ENCODE results near the gene CALHM2. TPM values are rescaled to one million over a fixed set of nuclear protein-coding genes. Genes with fewer than 3 reads are reported as not detected.
"Not testable (repeated sequence)": the region's sequence is repeated elsewhere in the genome, so short reads cannot be mapped to it uniquely, and the experiment has no call there.

The CALHM2 gene
- total and polyA plus RNA-seq, 12 donors = 3.8 to 56.8 (median 34.9) TPM

- Histone ChIP-seq H3K4me1 (replicated peaks in 1 of 2) (peaks cover 13 to 23% of the 10 kb centered on the region in 2 donors), H3K4me3 (no peak overlapping the region), H3K27ac (no peak overlapping the region), H3K9me3 (replicated peaks in 1 of 3) (no peaks in the 10 kb centered on the region), H3K36me3 (replicated peaks in 1 of 2) (no peaks in the 10 kb centered on the region), H3K27me3 (peaks cover 9% of the 10 kb centered on the region)
- no peak for TF ChIP-seq POLR2A (IDR thresholded peaks at IDR 0.05)
- TF ChIP-seq, protein P1, sequence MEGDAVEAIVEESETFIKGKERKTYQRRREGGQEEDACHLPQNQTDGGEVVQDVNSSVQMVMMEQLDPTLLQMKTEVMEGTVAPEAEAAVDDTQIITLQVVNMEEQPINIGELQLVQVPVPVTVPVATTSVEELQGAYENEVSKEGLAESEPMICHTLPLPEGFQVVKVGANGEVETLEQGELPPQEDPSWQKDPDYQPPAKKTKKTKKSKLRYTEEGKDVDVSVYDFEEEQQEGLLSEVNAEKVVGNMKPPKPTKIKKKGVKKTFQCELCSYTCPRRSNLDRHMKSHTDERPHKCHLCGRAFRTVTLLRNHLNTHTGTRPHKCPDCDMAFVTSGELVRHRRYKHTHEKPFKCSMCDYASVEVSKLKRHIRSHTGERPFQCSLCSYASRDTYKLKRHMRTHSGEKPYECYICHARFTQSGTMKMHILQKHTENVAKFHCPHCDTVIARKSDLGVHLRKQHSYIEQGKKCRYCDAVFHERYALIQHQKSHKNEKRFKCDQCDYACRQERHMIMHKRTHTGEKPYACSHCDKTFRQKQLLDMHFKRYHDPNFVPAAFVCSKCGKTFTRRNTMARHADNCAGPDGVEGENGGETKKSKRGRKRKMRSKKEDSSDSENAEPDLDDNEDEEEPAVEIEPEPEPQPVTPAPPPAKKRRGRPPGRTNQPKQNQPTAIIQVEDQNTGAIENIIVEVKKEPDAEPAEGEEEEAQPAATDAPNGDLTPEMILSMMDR (IDR thresholded peaks at IDR 0.05) = no peak
- intact Hi-C loops (cut with DNase I) = no loop called here
- DNase-seq = no peak
- 93 to 100% (median 97%) methylated on average over 1 of the region's 1 CpG for WGBS, 4 donors
Observed at GRCh38 chr10:103490986-103491314, 38.8 kb upstream of the CALHM2 start.

- no peak overlapping the region for H3K27ac ChIP-seq
- no peak for TF ChIP-seq POLR2A (IDR thresholded peaks at IDR 0.05)
- TF ChIP-seq, protein P1 (IDR thresholded peaks at IDR 0.05) = no peak
- peaks cover 6 to 8% of the 10 kb centered on the region in 2 donors for H3K4me1 ChIP-seq (replicated peaks in 1 of 2)
- intact Hi-C loops (cut with DNase I) = loop anchor here in 1 of 2 donors (2.0 kb wide), 1 partner anchor 71 kb away; no protein-coding TSS in a partner anchor
- H3K9me3 ChIP-seq (replicated peaks in 1 of 3) = no peaks in the 10 kb centered on the region
- H3K4me3 ChIP-seq = no peak overlapping the region
- no peak for DNase-seq
- no peaks in the 10 kb centered on the region for H3K27me3 ChIP-seq
- no peaks in the 10 kb centered on the region for H3K36me3 ChIP-seq (replicated peaks in 1 of 2)
- WGBS, 4 donors = 89 to 93% (median 90%) methylated on average over 2 of the region's 2 CpGs
Observed at GRCh38 chr10:103487410-103487708, 35.2 kb upstream of the CALHM2 start.

DNA sequence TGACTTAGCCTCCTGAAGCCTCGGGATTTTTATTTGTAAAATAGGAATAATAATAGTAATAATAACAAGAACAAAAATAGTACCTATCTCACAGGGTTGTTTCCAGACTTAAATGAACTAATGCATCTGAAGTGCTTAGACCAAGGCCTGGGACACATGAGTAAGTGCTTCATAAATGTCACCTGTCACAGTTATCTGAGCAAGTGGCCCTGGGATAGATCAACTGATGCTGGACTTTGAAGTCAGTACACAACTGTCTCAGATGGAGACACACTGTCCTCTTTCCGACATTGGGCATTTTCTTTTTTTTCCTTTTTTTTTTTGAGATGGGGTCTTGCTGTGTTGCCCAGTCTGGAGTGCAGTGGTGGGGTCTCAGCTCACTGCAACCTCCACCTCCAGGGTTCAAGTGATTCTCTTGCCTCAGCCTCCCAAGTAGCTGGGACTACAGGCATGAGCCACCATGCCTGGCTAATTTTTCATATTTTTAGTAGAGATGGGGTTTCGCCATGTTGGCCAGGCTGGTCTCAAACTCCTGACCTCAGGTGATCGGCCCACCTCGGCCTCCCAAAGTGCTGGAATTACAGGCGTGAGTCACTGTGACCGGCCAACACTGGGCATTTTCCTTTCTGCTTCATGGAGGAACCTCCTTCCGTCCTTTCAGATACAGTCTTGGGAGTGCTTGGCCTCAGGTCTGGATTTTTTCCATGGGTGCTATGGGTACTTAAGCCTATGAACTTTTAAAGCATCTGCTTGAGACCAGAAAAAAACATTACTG lies 34.7 kb upstream of the CALHM2 start:
- intact Hi-C loops (cut with DNase I) = loop anchor here in 1 of 2 donors (2.0 kb wide), 1 partner anchor 70 kb away; no protein-coding TSS in a partner anchor
- DNase-seq; H3K9me3 ChIP-seq (replicated peaks in 1 of 3): not testable (repeated sequence)

DNA sequence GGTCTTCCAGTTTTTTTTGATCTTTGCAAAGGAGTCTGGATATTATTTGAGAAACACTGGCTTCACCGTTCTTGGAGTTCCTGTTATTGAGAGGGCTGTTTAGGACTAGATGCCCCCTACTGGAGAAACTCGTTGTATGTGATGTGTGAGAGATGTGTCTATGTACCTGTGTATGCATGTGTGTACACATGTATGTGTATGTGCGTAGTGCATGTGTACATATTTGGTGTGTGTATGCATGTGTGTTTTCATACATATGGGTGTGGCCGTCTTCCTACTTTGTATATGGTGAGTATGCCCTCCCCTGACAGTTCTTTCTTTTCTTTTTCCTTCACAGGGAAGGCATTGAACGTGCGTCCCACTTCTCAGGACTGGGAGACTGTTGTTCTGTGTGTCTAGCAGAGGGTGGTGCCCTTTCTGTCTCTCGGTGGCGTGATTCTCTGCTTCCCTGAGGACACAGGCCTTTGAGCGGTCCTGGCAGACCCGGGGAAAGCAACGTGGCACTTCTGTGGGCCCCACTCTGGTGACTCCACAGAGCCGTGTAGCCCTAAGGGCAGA lies 29.9 kb upstream of the CALHM2 start:
- no peak overlapping the region for H3K4me3 ChIP-seq
- no peaks in the 10 kb centered on the region for H3K36me3 ChIP-seq (replicated peaks in 1 of 2)
- intact Hi-C loops (cut with DNase I) = no loop called here
- H3K9me3 ChIP-seq (replicated peaks in 1 of 3) = no peaks in the 10 kb centered on the region
- no peak overlapping the region for H3K27ac ChIP-seq
- H3K27me3 ChIP-seq = no peaks in the 10 kb centered on the region
- H3K4me1 ChIP-seq (replicated peaks in 1 of 2) = peaks cover 4 to 16% of the 10 kb centered on the region in 2 donors
- TF ChIP-seq, protein P1 (IDR thresholded peaks at IDR 0.05) = peak; percentile 49 to 80 (median 68)
- TF ChIP-seq POLR2A (IDR thresholded peaks at IDR 0.05) = no peak
- WGBS, 4 donors = 45 to 63% (median 58%) methylated on average over 12 of the region's 12 CpGs
- peak in 3 of 7 donors; percentile 40 to 62 (median 61) for DNase-seq

More for the DNA sequence above, 34.7 kb upstream of the CALHM2 start:
- 60 to 82% (median 78%) methylated on average over 8 of the region's 8 CpGs for WGBS, 4 donors
- H3K36me3 ChIP-seq (replicated peaks in 1 of 2); H3K4me3 ChIP-seq; H3K27ac ChIP-seq; H3K4me1 ChIP-seq (replicated peaks in 1 of 2); H3K27me3 ChIP-seq: not testable (repeated sequence)
